ENCODE results near the gene PFKFB2.

GRCh38 chr1:207031016-207031415 is 22.1 kb upstream of the PFKFB2 start:
- TF ChIP-seq EZH2phosphoT487 (IDR thresholded peaks at IDR 0.05; ENCODE audit: low read depth, severe bottlenecking, unreplicated experiment) (no peak), EZH2 (IDR thresholded peaks at IDR 0.05; ENCODE audit: borderline replicate concordance) (no peak), CTCF (IDR thresholded peaks at IDR 0.05; ENCODE audit: poor library complexity) (no peak)

Measured in hepatocyte (in vitro differentiated cells).